KMS-11 (cell line): ENCODE measurements around the gene ASB2.

Experiments
- H2AFZ ChIP-seq: fragments of 200-600 bp; sonication (generic); 2 replicates; pipeline ENCODE4 v1.6.1; 2016; ENCODE audit warnings: antibody characterized with exemption, mixed run types, low read depth
- H3K27ac ChIP-seq: fragments of 200-600 bp; sonication (generic); 2 replicates; pipeline ENCODE4 v1.6.1; 2016; ENCODE audit warnings: mild to moderate bottlenecking, mixed run types
- H3K27me3 ChIP-seq: fragments of 200-600 bp; sonication (generic); 2 replicates; pipeline ENCODE4 v1.6.1; 2017; ENCODE audit warnings: mild to moderate bottlenecking, low read depth, mixed run types, moderate library complexity; ENCODE audit not compliant: insufficient read depth
- H3K36me3 ChIP-seq: fragments of 200-600 bp; sonication (generic); 2 replicates; pipeline ENCODE4 v1.6.1; 2017; ENCODE audit warnings: mild to moderate bottlenecking, mixed run types; ENCODE audit not compliant: insufficient read depth
- H3K4me1 ChIP-seq: fragments of 200-600 bp; sonication (generic); 2 replicates; pipeline ENCODE4 v1.6.1; 2016; ENCODE audit warnings: mild to moderate bottlenecking, low read depth, mixed run types; ENCODE audit not compliant: poor library complexity, severe bottlenecking
- H3K4me2 ChIP-seq: fragments of 200-600 bp; sonication (generic); 2 replicates; pipeline ENCODE4 v1.7.0; 2016; ENCODE audit warnings: mild to moderate bottlenecking, mixed run types
- H3K4me3 ChIP-seq: fragments of 200-600 bp; sonication (generic); IDR thresholded peaks from 2 replicates; pipeline ENCODE4 v1.6.1; 2017; ENCODE audit warnings: low read depth, low read length, mixed read lengths; ENCODE audit not compliant: insufficient read depth
- H3K79me2 ChIP-seq: fragments of 200-600 bp; sonication (generic); 2 replicates; pipeline ENCODE4 v1.6.1; 2016; ENCODE audit warnings: low read depth, mixed run types; ENCODE audit not compliant: insufficient read depth
- H3K9ac ChIP-seq: fragments of 200-600 bp; sonication (generic); 2 replicates; pipeline ENCODE4 v1.6.1; 2016; ENCODE audit warnings: mild to moderate bottlenecking, mixed run types
- H4K20me1 ChIP-seq: fragments of 200-600 bp; sonication (generic); 2 replicates; pipeline ENCODE4 v1.6.1; 2016; ENCODE audit warnings: mild to moderate bottlenecking, mixed run types; ENCODE audit not compliant: insufficient read depth
- CTCF ChIP-seq: fragments of 200-600 bp; sonication (generic); conservative IDR thresholded peaks from 2 replicates; pipeline ENCODE4 v1.6.1; 2017; ENCODE audit warnings: low read depth, mild to moderate bottlenecking, antibody characterized with exemption, low read length, moderate library complexity, mixed read lengths

ASB2 gene

GRCh38 chr14:93976477-93977057 lies at the start of gene ASB2:
Gene ASB2, minus strand, starts transcription at chr14:93976570. Its CDS starts 12,031 bp downstream, at chr14:93964539.
- Histone ChIP-seq H3K27me3 (no peaks in the 10 kb centered on the region), H3K27ac (peak within 1 kb of the TSS; percentile 100), H3K4me1 (peaks cover 100% of the 10 kb centered on the region), H3K4me2 (peak within 1 kb of the TSS; percentile 91), H3K9ac (peak within 1 kb of the TSS; percentile 54), H3K79me2 (no peaks in the 10 kb centered on the region), H3K36me3 (no peaks in the 10 kb centered on the region), H2AFZ (peak within 1 kb of the TSS; percentile 47), H3K4me3 (no peak within 1 kb of the TSS), H4K20me1 (no peaks in the 10 kb centered on the region)
- 0 out of 2 replicates have a peak, but pooled peaks have one; percentile 9 for TF ChIP-seq CTCF

GRCh38 chr14:94025720-94026119 lies 49.4 kb upstream of the ASB2 start:
- H2AFZ ChIP-seq: peak overlapping the region; percentile 75; the same call in 1 of the 2 replicates
- no peaks in the 10 kb centered on the region for H3K36me3 ChIP-seq
- H3K79me2 ChIP-seq: no peaks in the 10 kb centered on the region
- TF ChIP-seq CTCF: no peak
- no peak overlapping the region for H3K4me3 ChIP-seq
- no peak overlapping the region for H3K9ac ChIP-seq
- H4K20me1 ChIP-seq: no peaks in the 10 kb centered on the region
- 0 out of 2 replicates have a peak overlapping the region, but pooled peaks have one; percentile 41 for H3K4me2 ChIP-seq
- H3K27me3 ChIP-seq: no peaks in the 10 kb centered on the region
- peaks cover 28% of the 10 kb centered on the region for H3K4me1 ChIP-seq
- no peak overlapping the region for H3K27ac ChIP-seq

GRCh38 chr14:94024549-94024948 lies 48.2 kb upstream of the ASB2 start:
- H3K27me3 ChIP-seq: no peaks in the 10 kb centered on the region
- H4K20me1 ChIP-seq: no peaks in the 10 kb centered on the region
- no peak overlapping the region for H3K4me3 ChIP-seq
- H3K36me3 ChIP-seq: no peaks in the 10 kb centered on the region
- no peak overlapping the region for H2AFZ ChIP-seq
- peaks cover 37% of the 10 kb centered on the region for H3K4me1 ChIP-seq
- no peak for TF ChIP-seq CTCF
- no peaks in the 10 kb centered on the region for H3K79me2 ChIP-seq
- H3K9ac ChIP-seq: no peak overlapping the region
- H3K4me2 ChIP-seq: no peak overlapping the region
- no peak overlapping the region for H3K27ac ChIP-seq

GRCh38 chr14:94022532-94023411 lies 46.4 kb upstream of the ASB2 start:
- Histone ChIP-seq H3K9ac (no peak overlapping the region), H3K4me2 (peak overlapping the region; percentile 86), H4K20me1 (no peaks in the 10 kb centered on the region), H2AFZ (peak overlapping the region; percentile 14; the same call in 1 of the 2 replicates), H3K27ac (peak overlapping the region; percentile 85; the same call in 1 of the 2 replicates), H3K4me3 (no peak overlapping the region), H3K4me1 (peaks cover 43% of the 10 kb centered on the region), H3K36me3 (no peaks in the 10 kb centered on the region), H3K79me2 (no peaks in the 10 kb centered on the region), H3K27me3 (no peaks in the 10 kb centered on the region)
- no peak for TF ChIP-seq CTCF
